CD4-positive, alpha-beta T cell treated with Interleukin-10 for 1 hour (primary cell): ENCODE results near the gene SIL1.
"Not testable (repeated sequence)": the region's sequence is repeated elsewhere in the genome, so short reads cannot be mapped to it uniquely, and the experiment has no call there.

ENCODE experiments used
- DNase-seq: peaks from one replicate; pipeline ENCODE4 v3.0.0-alpha.2; 2020

SIL1 gene

GRCh38 chr5:139016186-139016585 is 182.0 kb downstream of the SIL1 start:
- DNase-seq = no peak

- no peak for DNase-seq
Measured at GRCh38 chr5:139014726-139015125, 183.4 kb downstream of the SIL1 start.

GRCh38 chr5:139012176-139012575 is 186.0 kb downstream of the SIL1 start:
- DNase-seq = no peak

GRCh38 chr5:139011156-139011555 is 187.0 kb downstream of the SIL1 start:
- DNase-seq = not testable (repeated sequence)

GRCh38 chr5:139004374-139005307 is 193.5 kb downstream of the SIL1 start:
- DNase-seq = no peak

- DNase-seq = no peak
Measured at GRCh38 chr5:138999674-139000073, 198.5 kb downstream of the SIL1 start.

- DNase-seq = no peak
Measured at GRCh38 chr5:138998521-138998920, 199.6 kb downstream of the SIL1 start.

- DNase-seq = no peak
Measured at GRCh38 chr5:138996120-138996519, 202.0 kb downstream of the SIL1 start.

- no peak for DNase-seq
Measured at GRCh38 chr5:138990986-138991590, 207.1 kb downstream of the SIL1 start.

- DNase-seq = no peak
Measured at GRCh38 chr5:138989720-138990119, 208.4 kb downstream of the SIL1 start.

- DNase-seq = no peak
Measured at GRCh38 chr5:138986186-138986800, 211.9 kb downstream of the SIL1 start.

GRCh38 chr5:138985683-138986082 is 212.5 kb downstream of the SIL1 start:
- no peak for DNase-seq

GRCh38 chr5:138985256-138985655 is 212.9 kb downstream of the SIL1 start:
- DNase-seq = no peak

GRCh38 chr5:138983984-138984383 is 214.2 kb downstream of the SIL1 start:
- DNase-seq = no peak

- DNase-seq = peak; percentile 31
Measured at GRCh38 chr5:138981586-138981985, 216.6 kb downstream of the SIL1 start.

- no peak for DNase-seq
Measured at GRCh38 chr5:138981131-138981530, 217.0 kb downstream of the SIL1 start.

- DNase-seq = no peak
Measured at GRCh38 chr5:138980441-138980840, 217.7 kb downstream of the SIL1 start.

GRCh38 chr5:138979684-138980280 is 218.4 kb downstream of the SIL1 start:
- peak; percentile 37 for DNase-seq

GRCh38 chr5:138978581-138978980 is 219.6 kb downstream of the SIL1 start:
- no peak for DNase-seq

- no peak for DNase-seq
Measured at GRCh38 chr5:138978080-138978479, 220.1 kb downstream of the SIL1 start.

GRCh38 chr5:138975098-138975847 is 222.9 kb downstream of the SIL1 start:
- no peak for DNase-seq

GRCh38 chr5:138974227-138975063 is 223.7 kb downstream of the SIL1 start:
- no peak for DNase-seq
